Neural cell (in vitro differentiated cells): ENCODE measurements around the gene PPFIBP1.

ENCODE experiments used
- CTCF ChIP-seq: fragments of 450-650 bp; IDR thresholded peaks from 2 replicates; pipeline ENCODE4 v1.5.1; 2014; ENCODE audit warnings: antibody characterized with exemption, mild to moderate bottlenecking, moderate library complexity; ENCODE audit not compliant: poor library complexity, severe bottlenecking
- EZH2 ChIP-seq: fragments of 200-600, 300-800 bp; shearing (Covaris generic), sonication (generic); IDR thresholded peaks from 2 replicates; pipeline ENCODE4 v1.6.1; 2014; ENCODE audit warnings: antibody characterized with exemption, low read length, borderline replicate concordance, mild to moderate bottlenecking; ENCODE audit not compliant: insufficient read depth, poor library complexity, severe bottlenecking
- RAD21 ChIP-seq: fragments of 450-650 bp; conservative IDR thresholded peaks from 2 replicates; pipeline ENCODE4 v1.6.1; 2014; ENCODE audit warnings: antibody characterized with exemption, mild to moderate bottlenecking, moderate library complexity
- TAF1 ChIP-seq: IDR thresholded peaks from 2 replicates; pipeline ENCODE4 v1.6.1; 2012; ENCODE audit warnings: low read depth

DNA sequence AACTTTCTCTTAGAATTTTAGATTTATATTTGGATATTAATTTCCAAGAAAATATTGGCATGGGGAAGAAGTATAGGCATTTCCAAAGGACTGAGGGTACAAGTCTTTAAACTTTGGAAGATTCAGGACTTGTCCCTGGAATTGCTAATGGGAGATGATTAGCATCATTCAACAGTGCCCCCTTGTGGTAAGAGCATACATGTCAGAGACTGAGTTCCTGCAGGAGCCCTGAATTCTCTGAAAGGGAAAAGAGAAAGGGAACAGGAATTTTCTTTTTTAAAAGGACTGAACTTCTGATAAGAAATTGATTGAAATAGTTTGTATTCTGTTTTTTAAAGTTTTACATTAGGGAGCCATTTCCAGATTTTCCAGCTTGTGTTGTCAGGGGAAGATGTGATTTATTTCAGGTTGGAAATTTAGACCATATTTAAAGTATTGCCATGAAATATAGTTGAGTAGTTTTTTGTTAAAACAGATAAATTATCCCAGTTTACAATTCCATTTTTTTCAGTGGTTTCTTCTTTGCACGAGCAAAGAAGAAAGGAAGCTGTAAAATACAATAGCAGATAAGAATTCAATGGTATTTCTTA lies 128.3 kb downstream of the PPFIBP1 start:
- TF ChIP-seq CTCF (peak; percentile 80), EZH2 (no peak), RAD21 (peak; percentile 76), TAF1 (no peak)
